GM18520 (cell line): ENCODE data around the gene ZDHHC16.
"Not testable (repeated sequence)": the region's sequence is repeated elsewhere in the genome, so short reads cannot be mapped to it uniquely, and the experiment has no call there.

ENCODE experiments used
- ATAC-seq: cut with Tn5 transposase; IDR thresholded peaks from one replicate; pipeline ENCODE4 v1.9.1; 2021; ENCODE audit not compliant: unreplicated experiment

The ZDHHC16 gene

DNA sequence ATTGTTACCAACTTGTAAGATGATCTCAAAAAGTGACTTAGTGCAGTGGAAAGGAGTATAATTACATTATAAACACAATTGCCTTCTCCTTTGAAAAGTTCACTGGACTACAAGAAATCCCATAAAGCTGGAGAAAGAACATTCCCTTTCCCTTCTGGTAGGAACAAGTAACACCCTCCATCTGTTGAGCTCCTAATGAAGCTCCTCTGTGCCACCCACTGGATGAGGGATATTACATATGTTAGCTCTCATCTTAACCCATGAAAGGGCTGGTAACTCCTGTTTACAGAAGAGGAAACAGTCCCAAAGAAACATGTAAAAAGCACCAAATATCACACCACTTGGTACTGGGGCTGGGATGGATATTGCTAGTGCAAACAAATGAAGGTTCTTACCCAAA lies 11.9 kb upstream of the ZDHHC16 start:
- ATAC-seq, result no peak

DNA sequence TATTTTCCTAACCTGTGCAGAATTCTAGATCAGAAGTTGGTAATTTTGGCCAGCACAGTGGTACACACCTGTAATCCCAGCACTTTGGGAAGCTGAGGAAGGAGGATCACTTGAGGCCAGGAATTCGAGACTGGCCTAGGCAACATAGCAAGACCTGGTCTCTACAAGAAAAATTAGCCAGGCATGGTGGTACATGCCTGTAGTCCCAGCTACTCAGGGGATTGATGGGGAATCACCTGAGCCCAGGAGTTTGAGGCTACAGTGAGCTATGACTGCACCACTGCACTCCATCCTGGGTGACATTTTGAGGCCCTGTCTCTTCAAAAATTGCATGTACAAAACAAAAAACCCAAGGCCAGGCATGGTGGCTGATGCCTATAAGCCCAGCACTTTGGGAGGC lies 11.4 kb upstream of the ZDHHC16 start:
- ATAC-seq, result no peak

DNA sequence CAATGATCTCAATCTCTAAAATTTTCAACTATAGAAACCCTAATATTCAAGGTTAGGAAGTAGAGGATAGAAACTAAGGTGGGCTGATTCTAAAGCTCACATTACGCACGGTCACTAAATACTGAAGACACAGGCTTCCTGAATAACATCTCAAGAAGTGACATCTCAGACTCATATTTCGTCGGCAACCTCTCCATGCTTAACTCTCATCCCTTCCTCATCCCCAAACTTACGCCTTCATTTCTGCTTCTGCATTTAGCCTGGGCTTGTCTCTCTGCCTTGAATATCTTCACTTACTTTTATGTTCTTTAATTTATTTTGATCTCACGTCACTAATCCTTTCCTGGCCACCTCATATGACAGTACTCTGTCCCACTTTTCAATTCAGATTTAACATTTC lies 10.8 kb upstream of the ZDHHC16 start:
- no peak for ATAC-seq

DNA sequence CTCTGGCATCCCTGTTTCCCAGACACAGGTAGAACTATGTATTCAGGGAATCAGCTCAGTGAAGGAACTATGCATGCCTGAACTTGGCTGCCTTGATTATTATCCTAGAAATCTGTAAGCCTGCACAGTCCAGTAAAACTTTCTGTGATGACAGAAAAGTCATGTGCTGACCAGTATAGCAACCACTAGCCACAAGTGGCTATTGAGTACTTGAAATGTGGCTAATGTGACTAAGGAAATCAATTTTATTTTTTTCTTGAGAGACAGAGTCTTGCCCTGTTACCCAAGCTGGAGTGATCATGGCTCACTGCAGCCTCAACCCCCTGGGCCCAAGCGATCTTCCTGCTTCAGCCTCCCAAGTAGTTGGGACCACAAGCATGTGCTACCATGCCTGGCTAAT lies 3.7 kb upstream of the ZDHHC16 start:
- ATAC-seq, result no peak

DNA sequence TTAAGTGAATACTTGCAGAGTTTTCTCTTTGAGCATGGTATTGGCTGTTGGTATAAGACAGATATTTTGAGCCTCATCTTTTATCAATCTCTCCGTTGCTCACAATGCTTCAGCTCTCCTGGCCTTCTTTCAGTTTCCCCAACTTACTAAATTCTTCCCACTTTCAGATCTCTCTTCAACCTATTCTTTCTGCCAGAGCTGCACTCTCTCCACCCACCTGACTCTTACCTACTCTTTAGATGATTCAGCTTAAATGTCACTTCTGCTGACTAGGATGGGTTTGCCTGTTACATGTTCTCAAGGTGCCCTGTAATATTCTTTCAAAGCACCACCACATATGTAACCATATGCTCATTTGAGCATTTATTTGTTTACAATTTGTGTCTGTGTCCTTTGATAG lies 1.8 kb upstream of the ZDHHC16 start:
- no peak for ATAC-seq

DNA sequence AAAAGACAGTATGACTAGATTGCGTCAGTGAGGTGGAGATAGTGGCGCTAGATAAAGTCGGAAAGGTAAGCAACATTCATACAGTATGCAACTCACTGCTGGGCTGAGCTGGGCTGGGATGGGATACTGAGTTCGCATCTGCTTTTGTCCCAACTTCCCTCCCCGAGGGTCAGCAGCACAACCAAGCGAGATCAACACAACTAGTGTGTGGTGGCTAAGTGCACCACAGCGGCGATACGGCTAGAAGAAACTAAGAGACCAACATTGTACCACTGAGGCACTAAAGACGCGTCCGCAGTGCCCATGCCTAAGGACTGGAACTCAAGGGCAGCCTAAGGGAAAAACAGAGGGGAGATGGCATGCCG lies 636 bp upstream of the ZDHHC16 start:
- no peak for ATAC-seq

DNA sequence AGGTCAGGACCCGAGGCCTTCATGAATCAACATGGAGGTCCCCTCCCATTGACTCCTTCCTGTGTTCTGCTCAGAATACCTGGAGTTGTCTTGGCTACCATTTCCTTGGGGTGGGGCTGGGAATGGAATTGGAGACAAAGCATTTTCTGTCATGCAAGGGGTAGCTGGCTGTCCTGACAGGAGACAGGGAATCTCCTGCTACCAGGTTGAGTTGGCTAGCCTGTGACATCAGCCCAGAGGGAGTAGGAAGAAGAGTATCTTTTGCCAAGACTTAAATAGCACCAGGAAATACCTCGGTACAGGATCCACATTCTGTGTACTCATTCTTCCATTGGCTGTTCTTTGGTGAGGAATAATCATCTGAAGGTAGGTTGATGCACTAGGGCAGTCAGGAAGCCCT lies 4.9 kb downstream of the ZDHHC16 start:
- ATAC-seq, result no peak

DNA sequence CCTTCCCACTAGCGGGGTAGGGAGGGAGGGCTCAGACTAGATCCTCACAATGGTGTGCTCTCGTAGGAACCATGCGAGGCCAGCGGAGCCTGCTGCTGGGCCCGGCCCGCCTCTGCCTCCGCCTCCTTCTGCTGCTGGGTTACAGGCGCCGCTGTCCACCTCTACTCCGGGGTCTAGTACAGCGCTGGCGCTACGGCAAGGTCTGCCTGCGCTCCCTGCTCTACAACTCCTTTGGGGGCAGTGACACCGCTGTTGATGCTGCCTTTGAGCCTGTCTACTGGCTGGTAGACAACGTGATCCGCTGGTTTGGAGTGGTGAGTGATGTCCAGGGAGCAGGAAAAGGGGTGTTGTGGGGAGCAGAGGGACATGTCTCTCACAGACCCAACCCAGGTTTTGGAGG lies 5.6 kb downstream of the ZDHHC16 start:
- ATAC-seq, result no peak

DNA sequence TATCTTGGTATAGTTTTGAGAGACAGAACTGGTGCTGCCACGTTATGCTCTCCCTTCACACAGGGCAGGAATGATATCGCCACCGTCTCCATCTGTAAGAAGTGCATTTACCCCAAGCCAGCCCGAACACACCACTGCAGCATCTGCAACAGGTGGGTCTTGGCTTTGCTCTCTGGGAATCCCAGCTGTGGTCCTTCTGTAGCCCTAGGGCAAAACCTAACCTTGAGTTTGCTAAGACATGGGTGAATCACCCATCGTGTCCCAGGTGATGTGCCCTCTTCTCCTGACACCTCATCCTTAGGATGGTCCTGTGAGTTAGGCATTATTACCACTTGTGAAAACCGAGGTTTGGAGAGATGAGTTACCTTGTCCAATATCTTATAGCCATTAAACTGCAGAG lies 6.4 kb downstream of the ZDHHC16 start:
- no peak for ATAC-seq

DNA sequence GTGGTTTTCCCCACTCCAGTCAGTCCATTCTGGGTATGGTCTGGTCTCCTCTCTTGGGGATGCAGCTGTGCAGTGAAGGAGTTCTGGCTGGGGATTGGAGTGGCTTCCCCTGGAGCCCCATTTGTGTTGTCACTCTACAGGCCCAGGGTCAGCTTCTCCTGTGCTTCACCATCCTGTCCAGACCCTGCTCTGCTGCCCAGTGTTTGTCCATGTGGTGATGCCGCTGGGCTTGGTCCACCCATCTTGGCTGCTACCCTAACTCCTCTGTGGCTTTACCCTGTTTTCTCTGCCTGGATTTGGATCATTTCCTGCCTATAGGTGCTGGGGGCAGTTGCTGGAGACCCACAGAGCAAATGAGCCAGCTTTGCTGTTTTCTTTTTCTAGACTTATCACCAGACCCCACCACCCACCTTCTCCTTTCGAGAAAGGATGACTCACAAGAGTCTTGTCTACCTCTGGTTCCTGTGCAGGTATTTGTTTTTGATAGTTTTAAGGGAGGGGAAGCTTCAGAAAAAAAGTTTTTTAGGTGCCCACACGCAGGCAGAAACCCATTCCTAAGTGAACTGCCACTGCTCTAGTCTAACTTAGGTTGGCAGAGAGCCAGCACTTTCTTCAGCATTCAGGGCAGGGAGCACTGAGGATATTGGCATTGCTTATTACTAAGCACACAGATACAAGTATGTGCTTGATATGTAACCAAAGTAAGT lies 8.5 kb downstream of the ZDHHC16 start:
- no peak for ATAC-seq

DNA sequence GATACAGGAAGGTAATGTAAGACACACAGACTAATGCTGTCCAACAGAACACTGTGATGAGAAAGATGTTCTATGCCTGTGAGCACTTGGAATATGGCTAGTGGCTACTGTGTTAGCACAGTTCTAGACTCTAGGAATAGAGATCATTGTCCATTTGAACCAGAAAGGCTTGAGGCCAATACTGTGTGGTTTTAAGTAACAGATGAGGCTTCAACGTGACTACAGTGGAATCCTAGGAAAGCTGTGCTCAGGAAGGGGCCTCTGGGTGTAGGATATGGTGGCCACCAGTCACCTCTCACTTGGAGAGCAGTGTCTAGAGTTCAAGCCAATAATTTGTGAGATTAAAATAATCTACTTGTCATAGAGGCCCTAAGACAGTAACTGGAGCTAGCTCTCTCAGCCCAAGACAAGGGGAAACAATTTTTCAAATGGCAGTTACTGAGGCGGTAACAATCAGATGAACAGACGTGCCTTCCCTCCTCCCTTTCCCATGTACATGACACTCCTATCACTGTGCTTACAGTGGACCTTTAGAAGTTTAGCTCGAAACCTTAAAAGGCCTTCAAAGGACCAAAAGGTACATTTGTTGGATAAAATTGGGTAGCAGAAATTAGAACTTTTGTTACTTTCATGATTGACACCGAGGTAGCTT lies 10.2 kb downstream of the ZDHHC16 start:
- no peak for ATAC-seq

DNA sequence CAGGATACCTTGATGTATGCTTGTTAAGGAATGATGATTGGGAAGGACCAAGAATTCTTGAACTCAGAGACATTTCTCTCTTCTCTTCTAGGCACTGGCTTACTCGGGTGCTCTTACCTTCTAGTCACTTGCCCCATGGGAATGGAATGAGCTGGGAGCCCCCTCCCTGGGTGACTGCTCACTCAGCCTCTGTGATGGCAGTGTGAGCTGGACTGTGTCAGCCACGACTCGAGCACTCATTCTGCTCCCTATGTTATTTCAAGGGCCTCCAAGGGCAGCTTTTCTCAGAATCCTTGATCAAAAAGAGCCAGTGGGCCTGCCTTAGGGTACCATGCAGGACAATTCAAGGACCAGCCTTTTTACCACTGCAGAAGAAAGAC lies 10.7 kb downstream of the ZDHHC16 start:
- ATAC-seq, result no peak

DNA sequence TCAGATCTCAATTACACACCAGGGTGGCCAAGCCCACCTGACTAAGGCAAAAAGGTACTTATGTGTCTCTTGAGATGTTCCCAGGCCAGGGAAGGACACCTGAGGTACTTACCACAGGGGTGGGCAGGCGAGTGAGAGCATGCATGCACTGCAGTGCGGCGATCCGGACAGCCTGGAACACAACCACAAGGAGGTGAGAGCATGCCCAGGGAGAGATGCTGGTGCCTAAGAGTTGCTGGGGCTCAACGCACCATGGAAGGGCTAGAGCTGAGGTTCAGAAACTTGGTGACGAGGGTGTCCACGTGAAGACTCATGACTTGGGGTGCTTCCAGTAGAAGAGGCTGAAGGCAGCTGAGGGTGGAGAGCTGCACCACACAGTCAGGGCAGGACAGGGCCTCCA lies 13.1 kb downstream of the ZDHHC16 start:
- ATAC-seq, result no peak

DNA sequence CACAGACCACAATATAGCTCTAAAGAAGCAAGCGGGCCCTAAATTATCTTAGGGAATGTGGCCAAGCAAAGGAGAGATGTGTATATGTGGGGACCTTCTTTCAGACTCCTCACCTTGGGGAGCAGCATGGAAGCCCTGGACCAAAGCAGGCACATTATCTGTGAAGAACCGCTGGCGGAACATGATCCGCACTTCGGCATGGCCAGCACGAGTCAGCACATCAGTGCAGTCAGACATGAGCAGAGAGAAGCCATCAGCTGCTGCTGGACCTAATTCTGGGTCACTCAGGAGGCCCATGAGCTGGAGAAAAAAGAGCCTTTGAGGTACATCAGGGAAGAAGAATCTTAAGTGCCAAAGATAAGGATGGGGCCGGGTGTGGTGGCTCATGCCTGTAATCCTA lies 14.0 kb downstream of the ZDHHC16 start:
- ATAC-seq, result no peak

DNA sequence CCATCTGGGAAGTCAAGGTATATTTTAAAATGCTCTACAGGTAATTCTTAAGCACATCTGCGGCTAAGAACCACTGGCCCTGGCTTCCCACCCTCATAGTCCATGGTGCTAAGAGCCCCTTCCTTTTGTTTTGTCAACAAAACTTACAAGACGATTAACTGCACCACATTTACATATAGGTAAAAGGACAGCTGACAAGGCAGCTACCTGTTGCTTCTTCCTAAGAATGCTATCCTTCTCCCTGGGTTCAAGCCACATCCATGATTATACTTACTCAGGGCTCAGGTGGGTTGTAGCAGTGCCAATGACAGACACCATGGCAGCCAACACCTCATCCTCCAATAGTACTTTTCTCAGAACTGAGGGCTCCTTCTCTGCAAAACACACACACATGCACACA lies 16.3 kb downstream of the ZDHHC16 start:
- no peak for ATAC-seq

DNA sequence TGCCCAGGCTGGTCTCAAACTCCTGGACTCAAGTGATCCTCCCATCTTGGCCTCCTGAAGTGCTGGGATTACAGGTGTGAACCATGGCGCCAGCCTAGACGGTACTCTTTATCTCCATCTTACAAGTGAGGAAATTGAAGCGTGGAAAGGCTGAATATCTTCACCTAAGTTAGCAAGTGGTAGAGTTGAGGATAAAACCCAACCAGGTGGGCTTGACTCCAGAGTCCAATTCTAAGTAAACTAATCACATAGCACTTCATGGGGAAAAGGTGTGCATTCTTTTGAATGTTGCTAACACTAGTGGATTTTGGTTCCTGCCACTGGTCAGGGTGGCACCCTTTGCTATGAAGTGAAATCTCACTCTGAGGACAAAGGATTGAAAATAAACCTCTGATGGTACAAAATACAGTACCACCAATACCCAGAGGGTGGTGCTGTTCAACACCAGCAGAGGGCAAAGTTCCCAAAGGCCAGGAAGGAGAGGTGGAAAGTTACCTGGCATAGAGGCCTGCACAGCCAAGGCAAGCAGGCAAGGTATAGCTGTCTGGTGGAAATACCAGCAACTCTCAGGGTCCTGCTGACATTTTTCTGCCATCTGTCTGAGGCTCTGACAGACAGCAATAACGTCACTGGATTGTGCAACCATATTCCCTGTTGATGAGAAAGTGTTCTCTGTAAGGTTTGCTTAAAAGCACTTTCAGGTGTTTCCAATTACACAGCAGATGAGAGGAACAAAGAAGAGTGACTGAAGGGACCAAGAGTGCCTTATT lies 17.6 kb downstream of the ZDHHC16 start:
- no peak for ATAC-seq

DNA sequence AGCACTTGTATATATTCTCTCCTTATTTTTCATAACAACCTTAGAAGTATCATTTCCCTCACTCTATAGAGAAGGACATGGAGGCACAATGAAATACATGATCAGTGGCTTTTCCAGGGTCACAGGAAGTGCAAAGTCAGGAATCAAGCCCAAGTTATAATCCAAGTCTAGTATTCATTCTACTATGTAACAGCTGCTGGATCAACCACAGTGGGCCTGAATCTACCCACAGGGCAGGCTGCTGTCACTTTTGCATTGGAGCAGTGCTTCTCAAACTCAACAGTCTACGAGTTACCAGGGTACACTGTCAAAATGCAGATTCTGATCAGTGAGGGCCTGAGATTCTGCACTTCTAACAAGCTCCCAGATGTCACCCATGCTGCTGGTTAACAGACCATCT lies 18.3 kb downstream of the ZDHHC16 start:
- ATAC-seq, result no peak

DNA sequence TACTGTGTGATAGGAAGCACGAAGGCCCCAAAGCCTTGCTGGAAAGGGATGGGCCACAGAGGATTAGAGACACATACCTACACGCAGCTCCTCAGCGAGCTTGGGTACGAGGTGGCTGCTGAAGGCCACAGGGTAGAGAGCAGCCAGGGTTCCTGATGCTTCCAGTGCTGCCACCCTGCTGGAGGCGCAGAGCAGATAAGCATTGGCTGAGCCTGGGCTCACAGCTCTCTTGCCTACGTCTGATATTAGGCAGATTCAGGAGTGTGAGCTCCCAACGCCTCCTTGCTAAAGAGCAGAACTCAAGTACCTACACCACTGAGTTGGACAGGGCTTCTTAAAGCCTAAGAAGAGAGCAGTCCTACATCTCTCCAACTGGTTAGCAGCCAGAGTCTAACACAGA lies 20.0 kb downstream of the ZDHHC16 start:
- no peak for ATAC-seq

DNA sequence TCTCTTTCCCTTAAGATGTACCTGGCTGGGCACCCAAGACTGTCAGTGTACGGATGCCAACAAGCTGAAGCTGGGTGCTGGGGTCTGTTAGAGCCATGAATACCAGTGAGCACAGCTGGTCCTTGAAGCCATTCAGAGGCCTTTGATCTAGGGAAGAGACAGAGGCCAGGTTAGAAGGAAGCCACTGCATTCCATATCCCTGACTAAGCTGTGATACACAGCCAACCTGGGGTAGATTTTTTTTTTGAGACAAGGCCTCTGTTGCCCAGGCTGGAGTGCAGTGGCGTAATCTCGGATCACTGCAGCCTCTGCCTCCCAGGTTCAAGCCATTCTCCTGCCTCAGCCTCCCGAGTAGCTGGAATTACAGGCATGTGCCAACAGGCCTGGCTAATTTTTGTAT lies 20.8 kb downstream of the ZDHHC16 start:
- ATAC-seq, result no peak

DNA sequence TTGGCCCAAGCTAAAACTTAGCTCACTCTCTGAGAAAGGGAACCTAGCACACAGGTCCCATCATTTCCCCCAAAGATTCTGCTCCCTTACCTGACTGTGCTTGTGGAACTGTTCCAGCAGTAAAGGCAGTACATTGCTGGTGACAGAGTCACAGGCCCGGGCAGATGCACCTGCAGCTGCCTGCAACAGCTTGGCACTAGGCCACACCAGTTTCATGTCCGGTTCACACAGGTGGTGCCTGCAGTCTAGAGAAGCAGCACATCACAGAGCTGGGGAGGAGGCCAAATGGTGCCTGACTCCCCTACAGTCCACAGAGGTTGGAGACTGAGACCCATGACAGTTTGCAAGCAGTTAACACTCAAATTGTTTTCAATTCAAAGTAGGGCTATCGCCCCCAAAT lies 22.2 kb downstream of the ZDHHC16 start:
- no peak for ATAC-seq

DNA sequence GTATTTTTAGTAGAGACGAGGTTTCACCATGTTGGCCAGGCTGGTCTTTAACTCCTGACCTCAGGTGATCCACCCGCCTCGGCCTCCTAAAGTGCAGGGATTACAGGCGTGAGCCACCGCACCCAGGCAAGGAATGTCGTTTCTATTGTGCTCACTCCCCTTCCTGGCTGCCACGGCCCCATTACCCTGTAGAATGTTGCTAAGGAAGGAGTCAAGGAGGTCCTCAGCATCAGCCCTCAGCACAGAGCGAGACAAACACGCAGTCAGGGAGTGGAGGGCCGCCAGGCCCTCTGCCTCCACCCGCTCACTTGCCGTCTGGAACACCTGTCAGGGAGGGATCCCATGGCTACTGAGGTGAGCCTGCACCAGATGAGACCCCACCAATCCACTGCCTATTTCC lies 22.8 kb downstream of the ZDHHC16 start:
- not testable (repeated sequence) for ATAC-seq

DNA sequence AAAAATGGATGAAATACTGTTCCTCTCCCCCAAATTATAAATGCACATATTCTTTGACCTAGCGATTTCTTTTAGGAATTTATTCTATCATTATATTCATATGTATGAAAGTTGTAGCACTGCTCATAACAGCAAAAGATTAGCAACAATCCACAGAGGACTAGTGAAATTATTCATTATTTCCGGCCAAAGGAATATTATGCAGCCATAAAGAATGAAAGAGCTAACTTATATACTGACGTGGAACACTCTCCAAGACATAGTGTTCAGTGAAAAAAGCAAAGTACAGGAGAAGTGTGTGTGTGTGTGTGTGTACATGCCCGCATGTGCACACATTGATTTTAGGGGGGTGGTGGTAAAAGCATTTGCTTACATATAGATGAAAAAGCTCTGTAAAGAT lies 28.9 kb downstream of the ZDHHC16 start:
- no peak for ATAC-seq
